ENCODE data around the gene FAM222B. TPM values are rescaled to one million over a fixed set of nuclear protein-coding genes. Genes with fewer than 3 reads are reported as not detected.
A peak's percentile ranks its signal among the peaks of the same experiment; 100 is the strongest.

The FAM222B gene
- total RNA-seq, 1 experiment from 2014 or later: 94.6 TPM

GRCh38 chr17:28729950-28730330, 112.7 kb downstream of the FAM222B start (continued):
- no peak for TF ChIP-seq ZNF121 (CRISPR knock-in tag; IDR thresholded peaks at IDR 0.05)
- TF ChIP-seq ATF2 (CRISPR knock-in tag; IDR thresholded peaks at IDR 0.05; ENCODE audit: borderline replicate concordance, low read depth): no peak
- TF ChIP-seq ZBTB43 (CRISPR knock-in tag; IDR thresholded peaks at IDR 0.05): no peak
- no peak for TF ChIP-seq NFE2L1 (CRISPR knock-in tag; IDR thresholded peaks at IDR 0.05)
- no peak for TF ChIP-seq TEAD4 (CRISPR knock-in tag; IDR thresholded peaks at IDR 0.05)

- ATAC-seq: peak; percentile 15
- no peaks in the 10 kb centered on the region for H3K9me3 Mint-ChIP-seq
- peak within 1 kb of the TSS; percentile 92 for H3K4me3 Mint-ChIP-seq
- TF ChIP-seq SP1 (CRISPR knock-in tag; conservative IDR thresholded peaks at IDR 0.05) (peak; percentile 48), GABPB1 (CRISPR knock-in tag; IDR thresholded peaks at IDR 0.05) (peak; percentile 35; the same call in 1 of the 2 replicates), FOXK1 (CRISPR knock-in tag; IDR thresholded peaks at IDR 0.05) (peak; percentile 11; the same call in 1 of the 2 replicates), HMGXB4 (CRISPR knock-in tag; IDR thresholded peaks at IDR 0.05) (0 out of 2 replicates have a peak, but pooled peaks have one; percentile 52), ZNF232 (CRISPR knock-in tag; IDR thresholded peaks at IDR 0.05) (no peak), RELA (CRISPR knock-in tag; IDR thresholded peaks at IDR 0.05; ENCODE audit: borderline replicate concordance) (peak; percentile 67; the same call in 1 of the 2 replicates), ZNF219 (CRISPR knock-in tag; IDR thresholded peaks at IDR 0.05; ENCODE audit: borderline replicate concordance) (no peak), USF1 (CRISPR knock-in tag; IDR thresholded peaks at IDR 0.05) (0 out of 2 replicates have a peak, but pooled peaks have one; percentile 2), SMAD3 (CRISPR knock-in tag; IDR thresholded peaks at IDR 0.05; ENCODE audit: borderline replicate concordance) (peak; percentile 75; the same call in 1 of the 2 replicates)
- TF ChIP-seq, protein P1, sequence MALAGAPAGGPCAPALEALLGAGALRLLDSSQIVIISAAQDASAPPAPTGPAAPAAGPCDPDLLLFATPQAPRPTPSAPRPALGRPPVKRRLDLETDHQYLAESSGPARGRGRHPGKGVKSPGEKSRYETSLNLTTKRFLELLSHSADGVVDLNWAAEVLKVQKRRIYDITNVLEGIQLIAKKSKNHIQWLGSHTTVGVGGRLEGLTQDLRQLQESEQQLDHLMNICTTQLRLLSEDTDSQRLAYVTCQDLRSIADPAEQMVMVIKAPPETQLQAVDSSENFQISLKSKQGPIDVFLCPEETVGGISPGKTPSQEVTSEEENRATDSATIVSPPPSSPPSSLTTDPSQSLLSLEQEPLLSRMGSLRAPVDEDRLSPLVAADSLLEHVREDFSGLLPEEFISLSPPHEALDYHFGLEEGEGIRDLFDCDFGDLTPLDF (CRISPR knock-in tag; IDR thresholded peaks at IDR 0.05): 0 out of 2 replicates have a peak, but pooled peaks have one; percentile 16
- TF ChIP-seq, protein P2, sequence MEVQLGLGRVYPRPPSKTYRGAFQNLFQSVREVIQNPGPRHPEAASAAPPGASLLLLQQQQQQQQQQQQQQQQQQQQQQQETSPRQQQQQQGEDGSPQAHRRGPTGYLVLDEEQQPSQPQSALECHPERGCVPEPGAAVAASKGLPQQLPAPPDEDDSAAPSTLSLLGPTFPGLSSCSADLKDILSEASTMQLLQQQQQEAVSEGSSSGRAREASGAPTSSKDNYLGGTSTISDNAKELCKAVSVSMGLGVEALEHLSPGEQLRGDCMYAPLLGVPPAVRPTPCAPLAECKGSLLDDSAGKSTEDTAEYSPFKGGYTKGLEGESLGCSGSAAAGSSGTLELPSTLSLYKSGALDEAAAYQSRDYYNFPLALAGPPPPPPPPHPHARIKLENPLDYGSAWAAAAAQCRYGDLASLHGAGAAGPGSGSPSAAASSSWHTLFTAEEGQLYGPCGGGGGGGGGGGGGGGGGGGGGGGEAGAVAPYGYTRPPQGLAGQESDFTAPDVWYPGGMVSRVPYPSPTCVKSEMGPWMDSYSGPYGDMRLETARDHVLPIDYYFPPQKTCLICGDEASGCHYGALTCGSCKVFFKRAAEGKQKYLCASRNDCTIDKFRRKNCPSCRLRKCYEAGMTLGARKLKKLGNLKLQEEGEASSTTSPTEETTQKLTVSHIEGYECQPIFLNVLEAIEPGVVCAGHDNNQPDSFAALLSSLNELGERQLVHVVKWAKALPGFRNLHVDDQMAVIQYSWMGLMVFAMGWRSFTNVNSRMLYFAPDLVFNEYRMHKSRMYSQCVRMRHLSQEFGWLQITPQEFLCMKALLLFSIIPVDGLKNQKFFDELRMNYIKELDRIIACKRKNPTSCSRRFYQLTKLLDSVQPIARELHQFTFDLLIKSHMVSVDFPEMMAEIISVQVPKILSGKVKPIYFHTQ (CRISPR knock-in tag; IDR thresholded peaks at IDR 0.05): no peak
- TF ChIP-seq, protein P3, sequence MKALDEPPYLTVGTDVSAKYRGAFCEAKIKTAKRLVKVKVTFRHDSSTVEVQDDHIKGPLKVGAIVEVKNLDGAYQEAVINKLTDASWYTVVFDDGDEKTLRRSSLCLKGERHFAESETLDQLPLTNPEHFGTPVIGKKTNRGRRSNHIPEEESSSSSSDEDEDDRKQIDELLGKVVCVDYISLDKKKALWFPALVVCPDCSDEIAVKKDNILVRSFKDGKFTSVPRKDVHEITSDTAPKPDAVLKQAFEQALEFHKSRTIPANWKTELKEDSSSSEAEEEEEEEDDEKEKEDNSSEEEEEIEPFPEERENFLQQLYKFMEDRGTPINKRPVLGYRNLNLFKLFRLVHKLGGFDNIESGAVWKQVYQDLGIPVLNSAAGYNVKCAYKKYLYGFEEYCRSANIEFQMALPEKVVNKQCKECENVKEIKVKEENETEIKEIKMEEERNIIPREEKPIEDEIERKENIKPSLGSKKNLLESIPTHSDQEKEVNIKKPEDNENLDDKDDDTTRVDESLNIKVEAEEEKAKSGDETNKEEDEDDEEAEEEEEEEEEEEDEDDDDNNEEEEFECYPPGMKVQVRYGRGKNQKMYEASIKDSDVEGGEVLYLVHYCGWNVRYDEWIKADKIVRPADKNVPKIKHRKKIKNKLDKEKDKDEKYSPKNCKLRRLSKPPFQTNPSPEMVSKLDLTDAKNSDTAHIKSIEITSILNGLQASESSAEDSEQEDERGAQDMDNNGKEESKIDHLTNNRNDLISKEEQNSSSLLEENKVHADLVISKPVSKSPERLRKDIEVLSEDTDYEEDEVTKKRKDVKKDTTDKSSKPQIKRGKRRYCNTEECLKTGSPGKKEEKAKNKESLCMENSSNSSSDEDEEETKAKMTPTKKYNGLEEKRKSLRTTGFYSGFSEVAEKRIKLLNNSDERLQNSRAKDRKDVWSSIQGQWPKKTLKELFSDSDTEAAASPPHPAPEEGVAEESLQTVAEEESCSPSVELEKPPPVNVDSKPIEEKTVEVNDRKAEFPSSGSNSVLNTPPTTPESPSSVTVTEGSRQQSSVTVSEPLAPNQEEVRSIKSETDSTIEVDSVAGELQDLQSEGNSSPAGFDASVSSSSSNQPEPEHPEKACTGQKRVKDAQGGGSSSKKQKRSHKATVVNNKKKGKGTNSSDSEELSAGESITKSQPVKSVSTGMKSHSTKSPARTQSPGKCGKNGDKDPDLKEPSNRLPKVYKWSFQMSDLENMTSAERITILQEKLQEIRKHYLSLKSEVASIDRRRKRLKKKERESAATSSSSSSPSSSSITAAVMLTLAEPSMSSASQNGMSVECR (CRISPR knock-in tag; IDR thresholded peaks at IDR 0.05; ENCODE audit: borderline replicate concordance): peak; percentile 26; the same call in 1 of the 2 replicates
- peak; percentile 98 for DNase-seq (ENCODE audit: low spot score)
- no peaks in the 10 kb centered on the region for H3K27me3 Mint-ChIP-seq (ENCODE audit: low read depth)
- CTCF ChIA-PET: interaction anchor here (0.7 to 12.2 kb wide), 30 partner anchors 9 to 450 kb away, joined by 3 to 541 read pairs (median 14); partner anchors contain the start of genes BLTP2, DHRS13, ERAL1 and FAM222B
- peaks cover 11% of the 10 kb centered on the region for H3K36me3 Mint-ChIP-seq
- H3K27ac Mint-ChIP-seq: peak within 1 kb of the TSS; percentile 99
- H3K4me1 Mint-ChIP-seq: peaks cover 25% of the 10 kb centered on the region
- POLR2A ChIA-PET: interaction anchor here (0.6 to 6.4 kb wide), 18 partner anchors 9 to 389 kb away, joined by 3 to 310 read pairs (median 8); partner anchors contain the start of genes BLTP2, DHRS13, FLOT2 and PHF12
These were observed 114.0 kb downstream of the FAM222B start, which contains the start of gene NEK8 for GRCh38 chr17:28728364-28729200. TSS of gene NEK8 (plus strand) at chr17:28728788. CDS start at chr17:28728814, 26 bp downstream.

Data from WTC11 (cell line).